Activated CD4-positive, CD25-positive, alpha-beta regulatory T cell treated with anti-CD3 and anti-CD28 coated beads, Interleukin-2, amount 50 U/mL, for 16 hours (primary cell): Measurements from ENCODE around the gene SLC66A1.
"Not testable (repeated sequence)": the region's sequence is repeated elsewhere in the genome, so short reads cannot be mapped to it uniquely, and the experiment has no call there.

ENCODE experiments used
- DNase-seq: peaks from one replicate; pipeline ENCODE4 v3.0.0-alpha.2; 2020; ENCODE audit warnings: low read depth, low spot score

Gene SLC66A1

GRCh38 chr1:19311931-19312781 is at the start of gene SLC66A1, which contains the start of gene AKR7A2:
Gene SLC66A1 (plus strand): TSS chr1:19312326. CDS start chr1:19317678, 5,352 bp downstream.
Gene AKR7A2 (minus strand): TSS chr1:19312144. CDS start chr1:19312124, 20 bp downstream.
- DNase-seq, result peak; percentile 82

- no peak for DNase-seq
These were observed 49.4 kb upstream of the SLC66A1 start for GRCh38 chr1:19262744-19263143.

DNA sequence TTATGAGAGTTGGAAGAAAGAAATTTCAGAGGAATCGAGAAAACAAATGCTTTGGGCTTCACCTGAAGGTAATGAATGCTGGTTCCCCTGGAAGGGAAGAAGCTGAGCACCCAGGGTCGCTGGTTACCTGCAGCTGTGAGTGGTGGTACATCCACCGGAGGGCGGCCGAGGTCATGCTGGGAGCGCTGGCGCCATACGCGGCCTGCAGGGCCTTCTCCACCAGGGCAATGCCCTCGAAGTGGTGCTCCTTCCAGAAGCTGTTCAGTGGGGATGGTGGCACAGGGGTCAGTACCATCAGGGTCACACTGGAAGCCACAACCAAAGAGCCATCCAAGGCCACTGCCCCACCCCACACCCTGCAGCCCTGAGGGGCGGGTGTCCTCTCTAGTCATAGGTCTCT is 43.7 kb upstream of the SLC66A1 start:
- no peak for DNase-seq

DNA sequence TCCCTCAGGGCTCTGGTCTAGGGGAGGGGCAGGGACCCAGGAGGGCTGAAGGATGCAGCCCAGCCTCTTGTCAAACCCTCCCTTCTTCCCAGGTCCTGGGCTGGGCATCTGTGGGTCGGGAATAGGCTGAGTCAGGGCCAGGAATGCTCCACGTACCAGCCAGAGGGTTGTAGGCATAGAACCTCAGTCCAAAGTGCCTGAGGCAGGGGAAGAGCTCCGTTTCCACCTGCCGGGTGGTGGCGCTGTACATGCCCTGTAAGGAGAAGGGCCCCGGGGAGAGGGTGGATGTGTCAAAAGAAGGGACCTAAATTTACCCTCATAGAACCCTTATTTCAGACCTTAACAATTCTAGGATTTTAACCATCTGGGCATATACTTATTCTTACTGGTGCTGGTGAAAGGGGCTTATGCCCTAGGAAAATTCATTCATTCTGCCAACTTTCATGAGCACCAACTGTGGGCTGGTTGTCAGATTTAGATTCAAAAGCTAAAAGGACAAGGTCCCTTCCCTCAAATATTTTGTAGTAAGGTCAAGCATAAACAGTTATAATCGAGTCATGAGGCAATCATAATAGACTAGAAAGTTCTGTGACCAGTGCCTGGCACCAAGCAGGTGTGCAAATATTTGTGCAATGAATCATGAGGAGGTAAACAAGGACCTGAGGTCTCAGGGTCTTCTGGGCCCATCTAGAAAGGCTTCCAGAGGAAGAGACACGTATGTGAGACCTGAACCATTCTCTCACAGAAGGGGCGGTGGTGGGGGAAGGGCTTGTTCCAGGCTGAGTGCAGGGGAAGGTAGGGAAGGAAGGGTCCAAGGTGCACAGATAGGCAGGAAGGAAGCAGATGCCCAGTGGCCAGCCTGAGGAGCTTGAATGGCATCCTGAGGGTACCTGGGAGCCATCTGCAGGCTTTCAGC is 42.4 kb upstream of the SLC66A1 start:
- not testable (repeated sequence) for DNase-seq

DNA sequence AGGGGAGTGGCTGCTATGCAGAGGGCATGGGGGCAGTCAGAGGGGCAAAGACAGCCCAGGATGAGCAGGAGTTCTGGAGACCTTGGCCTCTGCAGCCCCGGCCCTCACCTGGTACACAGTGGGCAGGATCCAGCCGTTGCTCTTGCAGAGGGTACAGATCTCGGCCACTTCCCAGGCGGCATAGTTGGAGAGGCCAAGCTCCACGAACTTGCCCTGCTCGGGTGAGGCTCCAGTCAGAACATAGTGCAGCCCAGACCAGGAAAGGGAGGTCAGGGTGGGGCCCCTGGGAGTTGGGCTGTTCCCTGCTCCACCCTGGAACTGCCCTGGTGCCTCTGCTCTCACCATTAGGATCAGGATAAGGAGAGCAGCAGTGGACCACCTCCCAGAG is 41.8 kb upstream of the SLC66A1 start:
- not testable (repeated sequence) for DNase-seq

DNA sequence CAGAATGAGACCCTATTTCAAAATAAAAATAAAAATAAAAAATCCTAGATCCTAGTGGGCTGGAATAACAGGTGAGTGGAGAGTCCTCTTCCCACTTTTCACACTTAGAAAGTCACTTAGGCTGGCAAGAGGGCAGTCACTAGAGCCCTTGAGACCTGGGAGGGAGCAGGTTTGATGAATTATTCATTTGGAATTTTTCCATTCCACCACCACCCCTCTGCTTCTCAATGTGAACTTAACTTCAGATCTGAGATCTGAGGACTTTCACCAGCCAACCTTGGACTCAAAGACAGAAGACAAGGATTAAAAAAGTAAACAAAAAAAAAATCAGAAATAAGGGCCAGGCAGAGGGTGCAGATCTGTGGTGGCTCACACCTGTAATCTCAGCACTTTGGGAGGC is 40.1 kb upstream of the SLC66A1 start:
- no peak for DNase-seq

GRCh38 chr1:19273106-19273843 is 38.9 kb upstream of the SLC66A1 start:
- DNase-seq, result no peak

DNA sequence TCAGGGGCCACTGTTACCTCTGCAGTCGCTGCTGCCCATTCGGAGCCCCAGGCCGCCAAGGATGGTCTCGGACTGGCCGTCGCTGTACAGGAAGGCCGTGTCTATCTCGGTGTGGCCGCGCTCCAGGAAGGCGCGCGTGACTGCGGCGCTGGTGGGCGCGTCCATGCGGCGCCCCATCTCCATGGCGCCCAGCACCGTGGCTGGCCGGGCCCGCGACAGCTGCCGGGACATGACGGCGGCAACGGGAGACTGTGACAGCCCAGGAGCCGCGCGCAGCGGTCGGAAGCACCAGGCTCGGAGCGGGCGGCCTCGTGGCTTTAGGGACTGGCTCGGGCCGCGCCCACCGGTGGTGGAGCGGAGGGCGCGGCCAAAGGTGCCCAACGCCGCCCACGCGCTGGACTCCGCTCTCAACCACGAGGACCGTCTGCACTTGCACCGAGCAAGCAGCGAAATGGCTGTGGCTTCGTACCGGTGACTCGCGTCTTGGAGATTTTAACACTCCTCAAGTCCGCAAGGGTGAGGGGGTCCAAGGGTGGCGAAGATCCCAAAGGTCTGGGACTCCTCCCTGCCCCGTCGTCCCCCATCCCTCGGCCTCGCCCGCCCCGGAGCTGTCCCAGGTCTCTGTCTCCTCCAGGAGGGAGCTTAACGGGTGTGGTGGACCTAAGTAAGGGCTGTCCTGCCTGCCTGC is 38.1 kb upstream of the SLC66A1 start:
- not testable (repeated sequence) for DNase-seq

DNA sequence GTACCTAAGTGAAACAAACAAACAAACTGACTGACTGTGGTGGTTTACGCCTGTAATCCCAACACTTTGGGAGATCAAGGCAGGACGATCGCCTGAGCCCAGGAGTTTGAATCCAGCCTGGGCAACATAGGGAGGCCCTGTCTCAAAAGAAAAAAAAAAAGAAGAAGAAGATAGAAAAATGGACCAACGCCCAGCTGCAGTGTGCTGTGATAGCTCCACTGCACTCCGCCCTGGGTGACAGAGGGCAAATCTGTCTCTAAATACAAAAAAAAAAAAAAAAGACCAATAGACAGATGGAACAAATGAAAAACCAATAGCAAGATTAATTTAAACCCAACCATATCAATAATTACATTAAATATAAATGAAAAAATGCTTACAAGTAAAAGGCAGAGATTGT is 37.5 kb upstream of the SLC66A1 start:
- DNase-seq, result no peak

DNA sequence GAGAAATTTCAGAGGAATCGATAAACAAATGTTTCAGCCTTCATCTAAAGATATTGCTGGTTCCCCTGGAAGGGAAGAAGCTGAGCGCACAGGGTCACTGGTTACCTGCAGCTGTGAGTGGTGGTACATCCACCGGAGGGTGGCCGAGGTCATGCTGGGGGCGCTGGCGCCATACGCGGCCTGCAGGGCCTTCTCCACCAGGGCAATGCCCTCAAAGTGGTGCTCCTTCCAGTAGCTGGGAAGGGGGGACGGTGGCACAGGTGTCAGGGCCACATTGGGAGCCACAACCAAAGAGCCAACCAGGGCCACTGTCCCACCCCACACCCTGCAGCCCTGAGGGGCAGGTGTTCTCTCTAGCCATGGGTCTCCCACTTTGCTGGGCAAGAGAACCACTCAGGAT is 28.2 kb upstream of the SLC66A1 start:
- DNase-seq, result no peak

GRCh38 chr1:19284881-19285280 is 27.2 kb upstream of the SLC66A1 start:
- DNase-seq, result no peak

DNA sequence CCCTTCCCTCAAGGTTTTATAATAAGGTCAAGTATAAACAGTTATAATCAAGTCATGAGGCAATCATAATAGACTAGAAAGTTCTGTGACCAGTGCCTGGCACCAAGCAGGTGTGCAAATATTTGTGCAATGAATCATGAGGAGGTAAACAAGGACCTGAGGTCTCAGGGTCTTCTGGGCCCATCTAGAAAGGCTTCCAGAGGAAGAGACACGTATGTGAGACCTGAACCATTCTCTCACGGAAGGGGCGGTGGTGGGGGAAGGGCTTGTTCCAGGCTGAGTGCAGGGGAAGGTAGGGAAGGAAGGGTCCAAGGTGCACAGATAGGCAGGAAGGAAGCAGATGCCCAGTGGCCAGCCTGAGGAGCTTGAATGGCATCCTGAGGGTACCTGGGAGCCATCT is 26.8 kb upstream of the SLC66A1 start:
- not testable (repeated sequence) for DNase-seq

DNA sequence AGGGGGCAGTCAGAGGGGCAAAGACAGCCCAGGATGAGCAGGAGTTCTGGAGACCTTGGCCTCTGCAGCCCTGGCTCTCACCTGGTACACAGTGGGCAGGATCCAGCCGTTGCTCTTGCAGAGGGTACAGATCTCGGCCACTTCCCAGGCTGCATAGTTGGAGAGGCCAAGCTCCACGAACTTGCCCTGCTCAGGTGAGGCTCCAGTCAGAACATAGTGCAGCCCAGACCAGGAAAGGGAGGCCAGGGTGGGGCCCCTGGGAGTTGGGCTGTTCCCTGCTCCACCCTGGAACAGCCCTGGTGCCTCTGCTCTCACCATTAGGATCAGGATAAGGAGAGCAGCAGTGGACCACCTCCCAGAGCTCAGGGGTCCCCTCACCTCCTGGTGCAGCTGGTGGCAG is 26.3 kb upstream of the SLC66A1 start:
- not testable (repeated sequence) for DNase-seq

GRCh38 chr1:19287436-19288185 is 24.5 kb upstream of the SLC66A1 start:
- DNase-seq, result no peak

GRCh38 chr1:19288324-19289241 is 23.5 kb upstream of the SLC66A1 start, which contains the start of gene AKR7A3:
Gene AKR7A3 (minus strand): TSS chr1:19288770. CDS start chr1:19288709, 61 bp downstream.
- not testable (repeated sequence) for DNase-seq

- no peak for DNase-seq
These were observed 22.9 kb upstream of the SLC66A1 start for GRCh38 chr1:19289244-19289643.

GRCh38 chr1:19294638-19295037 is 17.5 kb upstream of the SLC66A1 start:
- DNase-seq, result no peak

- DNase-seq, result no peak
These were observed 11.9 kb upstream of the SLC66A1 start for GRCh38 chr1:19300211-19300610.

- DNase-seq, result not testable (repeated sequence)
These were observed 8.0 kb upstream of the SLC66A1 start for GRCh38 chr1:19304081-19304480.
